HUDEP-2 (cell line): Measurements from ENCODE around the gene HAPLN2.
A peak's percentile ranks its signal among the peaks of the same experiment; 100 is the strongest.
"Not testable (repeated sequence)": the region's sequence is repeated elsewhere in the genome, so short reads cannot be mapped to it uniquely, and the experiment has no call there.

Source experiments
- DNase-seq, 76 experiments: peaks; one replicate each; lab custom pipeline; 2025; ENCODE audit not compliant: unreplicated experiment in 76 of 76; lab: John Stamatoyannopoulos, UW

Gene HAPLN2

DNA sequence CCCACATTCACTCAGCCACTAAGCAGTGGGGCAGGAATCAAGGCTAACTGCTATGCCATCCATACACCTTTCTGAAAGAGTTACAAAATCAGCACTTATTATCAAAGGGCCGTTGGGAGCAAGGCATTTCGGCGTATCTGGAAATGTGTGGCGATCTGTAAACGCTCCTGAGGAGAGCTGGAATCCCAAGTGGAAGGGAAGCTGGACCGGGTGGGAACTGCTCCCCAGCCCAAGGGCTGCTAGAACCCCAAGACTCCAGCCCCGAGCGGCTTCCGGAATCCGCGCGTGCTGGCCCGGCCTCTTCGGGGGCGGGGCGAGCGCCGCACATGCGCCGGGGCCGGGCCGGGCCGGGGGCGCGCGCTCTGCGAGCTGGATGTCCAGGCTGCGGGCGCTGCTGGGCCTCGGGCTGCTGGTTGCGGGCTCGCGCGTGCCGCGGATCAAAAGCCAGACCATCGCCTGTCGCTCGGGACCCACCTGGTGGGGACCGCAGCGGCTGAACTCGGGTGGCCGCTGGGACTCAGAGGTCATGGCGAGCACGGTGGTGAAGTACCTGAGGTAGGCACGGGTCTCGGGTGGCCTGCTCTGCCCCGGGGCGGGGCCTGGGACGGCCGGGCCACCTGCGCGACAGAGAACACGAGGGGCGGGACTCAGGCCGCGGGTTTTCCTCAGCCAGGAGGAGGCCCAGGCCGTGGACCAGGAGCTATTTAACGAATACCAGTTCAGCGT, 27.6 kb upstream of the HAPLN2 start, which contains the start of gene NAXE:
TSS of gene NAXE (plus strand) at position 345 of the 726 bp plus-strand sequence. CDS start at position 374, 29 bp downstream.
- peak in 56 of 76 experiments; percentile 6 to 73 (median 47) for DNase-seq

DNA sequence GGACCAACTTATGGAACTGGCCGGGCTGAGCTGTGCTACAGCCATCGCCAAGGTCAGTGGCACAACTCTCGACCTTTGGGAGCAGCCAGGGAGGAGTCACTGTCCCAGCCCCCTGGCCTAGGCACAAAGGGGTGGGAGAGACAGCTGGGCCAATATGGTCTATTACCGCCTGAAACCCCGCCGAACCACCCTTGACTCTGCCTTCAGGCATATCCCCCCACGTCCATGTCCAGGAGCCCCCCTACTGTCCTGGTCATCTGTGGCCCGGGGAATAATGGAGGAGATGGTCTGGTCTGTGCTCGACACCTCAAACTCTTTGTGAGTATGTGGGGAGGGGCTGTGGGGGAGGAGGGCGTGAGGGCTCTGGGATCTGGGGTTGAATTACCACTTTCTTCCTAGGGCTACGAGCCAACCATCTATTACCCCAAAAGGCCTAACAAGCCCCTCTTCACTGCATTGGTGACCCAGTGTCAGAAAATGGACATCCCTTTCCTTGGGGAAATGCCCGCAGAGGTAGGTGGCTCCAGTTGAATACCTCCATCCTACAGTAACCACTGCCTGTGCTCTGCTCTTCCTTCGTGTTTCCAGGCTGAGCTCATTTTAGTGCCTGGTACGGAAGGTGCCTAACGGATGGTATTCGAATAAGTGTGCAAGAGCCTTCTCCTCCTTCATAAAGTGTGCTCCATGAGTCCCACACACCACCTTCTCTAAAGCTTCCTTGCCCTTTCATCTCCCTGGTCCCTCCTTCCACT, 26.9 kb upstream of the HAPLN2 start:
- DNase-seq, result peak in 3 of 76 experiments; percentile 37 to 45 (median 43)

- DNase-seq, result no peak
Measured at GRCh38 chr1:156592910-156593660, 26.1 kb upstream of the HAPLN2 start.

- DNase-seq, result no peak
Measured at GRCh38 chr1:156593661-156593989, 25.6 kb upstream of the HAPLN2 start.

DNA sequence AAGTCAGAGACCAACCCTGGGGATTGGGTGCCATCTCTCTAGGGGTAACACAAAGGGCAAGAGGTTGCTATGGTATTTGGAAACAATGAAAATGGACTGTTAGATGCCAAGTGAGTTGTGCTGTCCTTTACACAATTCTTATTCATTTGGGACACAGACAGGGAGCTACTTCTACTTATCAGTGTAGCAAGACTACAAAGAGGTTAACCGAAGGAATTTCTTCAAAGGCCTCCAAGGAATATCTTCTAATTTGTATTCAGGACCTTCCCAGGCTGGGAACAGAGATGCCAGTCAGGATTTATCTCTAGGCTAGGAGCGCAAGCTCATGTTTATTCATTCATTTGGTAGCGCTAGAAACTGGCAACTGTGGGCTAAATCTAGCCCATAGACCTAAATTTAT, 25.0 kb upstream of the HAPLN2 start:
- DNase-seq, result no peak

DNA sequence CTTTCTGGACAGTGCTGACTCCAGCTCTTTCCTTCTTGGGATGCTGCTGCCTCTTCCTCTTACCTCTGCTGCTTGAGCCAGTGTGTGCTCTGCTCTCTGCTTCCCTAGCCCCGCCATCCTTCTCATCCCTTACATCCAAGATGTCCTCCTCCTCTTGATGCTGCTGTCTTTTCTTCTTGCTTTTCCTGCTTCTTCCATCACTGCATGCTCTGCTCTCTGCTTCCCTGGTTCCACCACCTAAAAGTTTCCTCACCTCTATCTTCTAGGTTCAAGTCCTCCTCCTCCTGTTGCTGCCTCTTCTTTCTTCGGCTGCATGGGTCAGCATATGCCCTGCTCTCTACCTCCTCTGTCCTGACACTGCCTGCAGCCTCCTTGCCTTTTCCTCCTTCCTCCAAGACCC, 24.2 kb upstream of the HAPLN2 start:
- DNase-seq, result no peak

DNA sequence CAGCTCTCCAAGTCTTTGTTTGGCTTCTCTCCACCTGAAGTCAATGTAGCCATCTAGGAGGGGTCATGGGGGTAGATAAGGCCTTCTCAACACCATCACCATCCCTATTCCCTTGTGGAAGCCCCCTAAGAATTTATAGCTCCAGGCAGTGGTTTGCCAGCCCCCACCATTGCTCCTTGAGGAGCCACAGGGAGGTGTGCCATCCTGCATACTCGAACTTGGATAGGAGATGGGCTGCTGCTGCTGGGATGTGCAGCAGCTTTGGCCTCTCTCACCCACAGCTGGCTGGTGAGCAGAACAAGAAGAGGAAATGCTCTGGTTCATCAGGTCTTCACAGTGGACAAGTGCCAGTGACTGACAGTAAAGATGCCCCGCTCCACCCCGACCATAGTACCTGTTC, 22.8 kb upstream of the HAPLN2 start:
- no peak for DNase-seq

GRCh38 chr1:156598125-156598524, 21.1 kb upstream of the HAPLN2 start:
- no peak for DNase-seq

GRCh38 chr1:156598731-156599432, 20.3 kb upstream of the HAPLN2 start:
- no peak for DNase-seq

- DNase-seq, result peak in 17 of 76 experiments; percentile 8 to 58 (median 25)
Measured at GRCh38 chr1:156599811-156600210, 19.4 kb upstream of the HAPLN2 start.

- peak in 2 of 76 experiments; percentile 16 to 34 for DNase-seq
Measured at GRCh38 chr1:156600733-156601121, 18.5 kb upstream of the HAPLN2 start.

GRCh38 chr1:156601122-156601830, 17.9 kb upstream of the HAPLN2 start, which contains the start of gene GPATCH4:
GPATCH4 (minus strand) TSS chr1:156601479.
- peak in 70 of 76 experiments; percentile 15 to 78 (median 56) for DNase-seq

- DNase-seq, result no peak
Measured at GRCh38 chr1:156601892-156602291, 17.3 kb upstream of the HAPLN2 start.

- peak in 9 of 76 experiments; percentile 12 to 36 (median 22) for DNase-seq
Measured at GRCh38 chr1:156602557-156602993, 16.6 kb upstream of the HAPLN2 start.

GRCh38 chr1:156607344-156607743, 11.9 kb upstream of the HAPLN2 start:
- DNase-seq, result not testable (repeated sequence)

DNA sequence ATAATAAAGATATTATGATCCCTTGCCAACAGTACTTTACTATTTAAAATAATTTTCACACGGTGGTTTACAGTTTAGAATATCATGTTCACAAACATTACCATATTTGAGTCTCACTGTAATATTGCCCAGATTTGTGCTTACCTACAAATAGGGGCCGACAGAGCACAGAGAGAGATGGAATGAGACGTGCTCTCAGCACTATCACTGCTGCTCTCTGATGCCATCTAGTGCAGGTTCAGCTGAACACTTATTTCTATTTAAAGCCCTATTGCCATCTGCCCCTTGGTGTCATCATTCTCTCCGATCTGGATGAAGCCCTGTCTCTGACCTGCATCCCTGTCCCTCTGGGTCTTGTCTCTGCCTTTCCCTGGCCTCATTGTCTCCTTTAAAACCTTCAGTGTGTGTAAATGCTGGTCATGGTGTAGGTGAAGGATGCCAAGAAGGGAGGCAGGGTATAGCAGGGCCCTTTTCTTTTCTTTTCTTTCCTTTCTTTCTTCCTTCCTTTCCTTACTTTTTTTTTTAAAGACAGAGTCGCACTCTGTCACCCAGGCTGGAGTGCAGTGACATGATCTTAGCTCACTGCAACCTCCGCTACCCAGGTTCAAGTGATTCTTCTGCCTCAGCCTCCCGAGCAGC, 11.1 kb upstream of the HAPLN2 start:
- DNase-seq, result peak in 51 of 76 experiments; percentile 10 to 69 (median 33)

DNA sequence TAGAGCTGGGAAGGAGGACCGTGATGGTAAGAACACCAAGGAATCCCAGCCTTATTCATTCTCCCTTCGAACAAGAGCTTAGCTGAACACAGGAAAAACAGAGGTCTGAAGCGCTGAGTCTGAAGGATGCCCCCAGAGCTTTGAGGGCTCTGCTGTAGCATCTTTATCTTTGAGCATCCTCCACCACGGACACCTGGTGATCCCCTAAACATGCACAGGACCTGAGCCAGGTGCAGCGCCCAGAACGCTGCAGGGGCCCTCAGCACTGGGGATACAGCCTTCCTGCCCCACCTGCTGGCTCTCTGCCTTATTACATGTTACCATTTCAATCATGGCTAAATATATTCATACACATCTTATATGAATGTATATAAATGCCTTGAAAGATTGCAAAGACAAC, 10.2 kb upstream of the HAPLN2 start:
- peak in 20 of 76 experiments; percentile 4 to 43 (median 22) for DNase-seq

DNA sequence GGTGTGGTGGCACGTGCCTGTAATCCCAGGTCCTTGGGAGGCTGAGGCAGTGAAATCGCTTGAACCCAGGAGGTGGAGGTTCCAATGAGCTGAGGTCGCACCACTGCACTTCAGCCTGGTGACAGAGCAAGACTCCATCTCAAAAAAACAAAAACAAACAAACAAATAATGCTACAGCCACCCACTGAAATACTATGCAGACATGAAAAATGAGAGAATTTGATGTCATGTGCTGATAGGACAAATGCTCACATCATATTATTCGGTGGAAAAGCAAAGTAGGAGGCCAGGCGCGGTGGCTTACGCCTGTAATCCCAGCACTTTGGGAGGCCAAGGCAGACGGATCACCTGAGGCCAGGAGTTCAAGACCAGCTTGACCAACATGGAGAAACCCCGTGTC, 9.1 kb upstream of the HAPLN2 start:
- not testable (repeated sequence) for DNase-seq

DNA sequence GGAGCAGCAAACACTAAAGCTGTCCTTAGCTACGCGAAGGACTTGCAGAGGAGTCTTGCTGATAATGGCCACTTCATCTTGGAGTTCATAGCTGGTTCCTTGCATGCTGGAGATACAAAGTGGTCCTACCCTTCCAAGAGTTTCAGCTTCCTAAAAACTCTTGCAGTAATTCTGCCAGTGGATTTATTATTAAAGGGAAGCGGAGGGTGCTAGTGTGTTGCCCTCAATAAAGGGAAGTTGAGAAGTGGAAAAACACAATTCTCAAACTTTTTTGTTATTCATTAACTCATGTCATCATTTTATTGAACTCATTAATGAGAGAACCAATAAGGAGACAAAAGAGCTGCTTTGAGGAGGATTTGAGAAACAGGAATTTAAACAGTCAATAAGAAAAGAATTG, 6.5 kb upstream of the HAPLN2 start:
- DNase-seq, result no peak
